AG04450 (cell line): ENCODE measurements around the gene NXPH4. TPM values are rescaled to one million over a fixed set of nuclear protein-coding genes. Genes with fewer than 3 reads are reported as not detected.

Source experiments
- CTCF ChIA-PET: fragments of 300-600, 350-600 bp; formaldehyde crosslinking; extraction: SDS; loops from one replicate; lab custom pipeline; 2022; ENCODE audit warnings: antibody characterized with exemption, inconsistent platforms; lab: Charles Lee
- POLR2A ChIA-PET: fragments of 350-600 bp; formaldehyde crosslinking; extraction: SDS; loops from one replicate; lab custom pipeline; 2021; ENCODE audit warnings: antibody characterized with exemption, inconsistent platforms; lab: Yijun Ruan, JAX
- DNase-seq: peaks from one replicate; pipeline ENCODE4 v3.0.0-alpha.2; 2011; ENCODE audit warnings: low read depth, low spot score
- H3K27ac ChIP-seq: one replicate; pipeline ENCODE4 v1.5.1; 2012; ENCODE audit warnings: low read depth, low read length, control low read depth
- H3K27me3 ChIP-seq: one replicate; pipeline ENCODE4 v1.6.0; 2012; ENCODE audit warnings: low read length; ENCODE audit not compliant: control insufficient read depth, insufficient read depth
- H3K4me3 ChIP-seq: 2 replicates; pipeline ENCODE4 v1.5.1; 2011; ENCODE audit warnings: mild to moderate bottlenecking, low read depth, low read length, control low read depth
- H3K9me3 ChIP-seq: 2 replicates; pipeline ENCODE4 v1.5.1; 2012; ENCODE audit warnings: low read length; ENCODE audit not compliant: control insufficient read depth, insufficient read depth
- polyA plus RNA-seq: library from polyadenylated mRNA; depleted of rRNA; stranded (reverse); fragments of >200 nt; gene quantifications from 2 replicates; pipeline ENCODE4 v1.2.3, GENCODE V29; 2011
- TF ChIP-seq, protein P1 (sequence below): IDR thresholded peaks from 2 replicates; pipeline ENCODE4 v1.5.1; 2011; ENCODE audit warnings: low read depth, low read length, control low read depth, inconsistent platforms

Gene NXPH4
- polyA plus RNA-seq, 1 experiment, result 0.79 TPM

DNA sequence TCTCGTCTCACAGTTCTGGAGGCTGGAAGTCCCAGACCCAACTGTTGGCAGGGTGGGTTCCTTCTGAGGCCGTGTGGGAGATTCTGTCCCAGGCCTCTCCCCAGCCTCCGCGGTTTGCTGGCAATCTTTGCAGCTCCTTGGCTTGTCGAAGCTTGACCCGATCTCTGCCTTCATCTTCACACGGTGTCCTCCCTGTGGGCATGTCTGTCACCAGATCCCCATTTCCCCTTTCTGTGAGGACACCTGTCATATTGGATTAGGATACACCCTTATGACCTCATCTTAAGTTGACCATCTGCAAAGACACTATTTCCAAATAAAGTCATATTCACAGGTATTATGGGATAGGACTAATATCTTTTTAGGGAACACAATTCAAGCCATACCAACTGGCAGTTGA lies 46.6 kb upstream of the NXPH4 start:
- no peak overlapping the region for H3K27ac ChIP-seq
- DNase-seq, result no peak

GRCh38 chr12:57170408-57170807 lies 46.2 kb upstream of the NXPH4 start:
- CTCF ChIA-PET, result interaction anchor here (1.5 kb wide), 1 partner anchor 47 kb away, joined by 10 read pairs; no protein-coding TSS in a partner anchor

More for the DNA sequence above, 46.6 kb upstream of the NXPH4 start:
- POLR2A ChIA-PET, result interaction anchor here (1.2 kb wide), 1 partner anchor 76 kb away, joined by 3 read pairs; no protein-coding TSS in a partner anchor
- Histone ChIP-seq H3K9me3 (no peaks in the 10 kb centered on the region), H3K27me3 (no peaks in the 10 kb centered on the region), H3K4me3 (no peak overlapping the region)
- CTCF ChIA-PET, result interaction anchor here (0.6 kb wide), 1 partner anchor 43 kb away, joined by 3 read pairs; no protein-coding TSS in a partner anchor
- TF ChIP-seq, protein P1, sequence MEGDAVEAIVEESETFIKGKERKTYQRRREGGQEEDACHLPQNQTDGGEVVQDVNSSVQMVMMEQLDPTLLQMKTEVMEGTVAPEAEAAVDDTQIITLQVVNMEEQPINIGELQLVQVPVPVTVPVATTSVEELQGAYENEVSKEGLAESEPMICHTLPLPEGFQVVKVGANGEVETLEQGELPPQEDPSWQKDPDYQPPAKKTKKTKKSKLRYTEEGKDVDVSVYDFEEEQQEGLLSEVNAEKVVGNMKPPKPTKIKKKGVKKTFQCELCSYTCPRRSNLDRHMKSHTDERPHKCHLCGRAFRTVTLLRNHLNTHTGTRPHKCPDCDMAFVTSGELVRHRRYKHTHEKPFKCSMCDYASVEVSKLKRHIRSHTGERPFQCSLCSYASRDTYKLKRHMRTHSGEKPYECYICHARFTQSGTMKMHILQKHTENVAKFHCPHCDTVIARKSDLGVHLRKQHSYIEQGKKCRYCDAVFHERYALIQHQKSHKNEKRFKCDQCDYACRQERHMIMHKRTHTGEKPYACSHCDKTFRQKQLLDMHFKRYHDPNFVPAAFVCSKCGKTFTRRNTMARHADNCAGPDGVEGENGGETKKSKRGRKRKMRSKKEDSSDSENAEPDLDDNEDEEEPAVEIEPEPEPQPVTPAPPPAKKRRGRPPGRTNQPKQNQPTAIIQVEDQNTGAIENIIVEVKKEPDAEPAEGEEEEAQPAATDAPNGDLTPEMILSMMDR, result no peak

DNA sequence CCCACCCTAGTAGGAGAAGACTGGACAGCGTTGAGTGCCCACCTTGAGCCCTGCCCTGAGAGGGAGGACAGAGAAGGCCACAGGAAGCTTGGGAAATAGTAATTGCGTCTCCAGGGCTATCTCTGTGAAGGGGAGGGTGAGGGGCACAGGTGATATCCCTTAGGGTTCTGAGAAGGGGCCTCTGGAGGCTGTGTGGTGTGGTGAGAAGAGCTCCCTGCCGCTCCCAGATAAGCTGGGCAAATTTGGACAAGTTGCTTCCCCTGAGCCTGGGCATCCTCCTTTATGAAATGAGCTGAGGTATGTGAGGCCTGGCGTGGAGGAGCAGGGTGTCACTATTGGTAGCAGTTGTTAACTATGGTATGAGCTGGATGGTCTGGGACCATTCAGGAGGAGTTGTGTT lies 45.7 kb upstream of the NXPH4 start:
- TF ChIP-seq, protein P1, result no peak
- Histone ChIP-seq H3K4me3 (no peak overlapping the region), H3K27me3 (no peaks in the 10 kb centered on the region), H3K9me3 (no peaks in the 10 kb centered on the region), H3K27ac (peak overlapping the region; percentile 57)
- ChIA-PET CTCF (interaction anchor here (1.5 kb wide), 2 partner anchors 47 to 77 kb away, joined by 6 to 10 read pairs; no protein-coding TSS in a partner anchor), POLR2A (interaction anchor here (0.5 to 1.4 kb wide), 4 partner anchors 10 to 614 kb away, joined by 3 to 4 read pairs (median 4); partner anchors contain the start of genes LRP1 and SHMT2)
- DNase-seq, result no peak

More at GRCh38 chr12:57170408-57170807, 46.2 kb upstream of the NXPH4 start:
- Histone ChIP-seq H3K27me3 (no peaks in the 10 kb centered on the region), H3K4me3 (no peak overlapping the region), H3K9me3 (no peaks in the 10 kb centered on the region), H3K27ac (no peak overlapping the region)
- TF ChIP-seq, protein P1, result no peak
- DNase-seq, result no peak
- POLR2A ChIA-PET, result interaction anchor here (0.5 to 0.8 kb wide), 2 partner anchors 42 to 613 kb away, joined by 3 to 4 read pairs; partner anchors contain the start of gene LRP1

DNA sequence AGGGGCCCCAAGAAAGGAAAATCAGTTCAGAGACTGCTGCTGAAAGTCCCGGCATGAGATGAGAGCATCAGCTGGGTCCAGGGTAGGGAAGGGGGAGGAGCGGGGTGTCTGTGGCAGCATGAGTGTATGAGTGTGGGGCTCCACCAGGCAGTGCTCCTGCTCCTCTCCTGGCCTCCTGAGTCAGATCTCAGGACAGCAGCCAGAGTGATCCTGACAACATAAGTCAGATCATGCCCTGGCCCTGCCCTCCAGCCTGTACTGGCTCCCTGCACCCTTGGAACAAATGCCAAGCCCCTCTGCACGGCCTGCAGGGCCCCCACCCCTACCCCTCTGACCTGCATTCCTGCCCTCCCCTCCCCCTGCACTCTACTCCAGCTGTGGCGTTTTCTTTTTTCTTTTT lies 44.9 kb upstream of the NXPH4 start:
- H3K27me3 ChIP-seq, result no peaks in the 10 kb centered on the region
- no peak overlapping the region for H3K4me3 ChIP-seq
- TF ChIP-seq, protein P1, result no peak
- ChIA-PET POLR2A (interaction anchor here (1.0 to 1.6 kb wide), 4 partner anchors 10 to 58 kb away, joined by 3 to 9 read pairs (median 6); partner anchors contain the start of genes LRP1 and SHMT2), CTCF (interaction anchor here (0.6 to 1.5 kb wide), 5 partner anchors 44 to 103 kb away, joined by 3 to 10 read pairs (median 6); partner anchors contain the start of gene LRP1)
- DNase-seq, result peak; percentile 42
- H3K27ac ChIP-seq, result peak overlapping the region; percentile 39
- no peaks in the 10 kb centered on the region for H3K9me3 ChIP-seq

GRCh38 chr12:57173089-57173488 lies 43.5 kb upstream of the NXPH4 start:
- DNase-seq, result no peak
- POLR2A ChIA-PET, result interaction anchor here (0.7 to 1.6 kb wide), 2 partner anchors 45 to 104 kb away, joined by 3 to 7 read pairs; partner anchors contain the start of gene LRP1
- Histone ChIP-seq H3K27ac (no peak overlapping the region), H3K9me3 (no peaks in the 10 kb centered on the region), H3K4me3 (no peak overlapping the region), H3K27me3 (no peaks in the 10 kb centered on the region)
- CTCF ChIA-PET, result interaction anchor here (0.8 to 2.4 kb wide), 7 partner anchors 10 to 104 kb away, joined by 3 to 27 read pairs (median 3); partner anchors contain the start of gene LRP1
- TF ChIP-seq, protein P1, result peak; percentile 63
